C4-2B (cell line): ENCODE measurements around the gene SND1.

Source experiments
- ZFX ChIP-seq: fragments of 450-650 bp; IDR thresholded peaks from 2 replicates; pipeline ENCODE4 v1.6.1; 2017
- TF ChIP-seq, protein P1 (sequence below): fragments of 450-650 bp; conservative IDR thresholded peaks from 2 replicates; pipeline ENCODE4 v1.5.1; 2017; ENCODE audit warnings: mild to moderate bottlenecking

DNA sequence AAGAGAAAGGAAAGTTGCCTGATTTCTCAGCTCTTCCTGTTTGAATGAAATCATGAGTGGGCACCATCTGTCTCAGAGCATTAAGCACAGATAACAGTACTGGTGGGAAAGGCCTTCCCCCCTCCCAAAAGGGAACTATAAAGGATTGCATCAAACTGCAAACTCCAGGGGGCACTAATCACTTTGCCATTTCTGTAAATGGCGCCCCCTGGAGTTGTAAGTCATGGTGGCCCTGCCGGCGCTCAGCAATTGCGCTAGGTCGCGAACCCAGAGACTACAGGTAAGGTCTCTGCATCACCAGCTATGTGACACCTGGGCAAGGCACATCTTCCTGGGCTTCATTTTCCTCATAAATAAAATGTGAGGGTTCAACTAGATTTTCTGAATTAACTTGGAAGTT lies 368.2 kb downstream of the SND1 start:
- TF ChIP-seq, protein P1, sequence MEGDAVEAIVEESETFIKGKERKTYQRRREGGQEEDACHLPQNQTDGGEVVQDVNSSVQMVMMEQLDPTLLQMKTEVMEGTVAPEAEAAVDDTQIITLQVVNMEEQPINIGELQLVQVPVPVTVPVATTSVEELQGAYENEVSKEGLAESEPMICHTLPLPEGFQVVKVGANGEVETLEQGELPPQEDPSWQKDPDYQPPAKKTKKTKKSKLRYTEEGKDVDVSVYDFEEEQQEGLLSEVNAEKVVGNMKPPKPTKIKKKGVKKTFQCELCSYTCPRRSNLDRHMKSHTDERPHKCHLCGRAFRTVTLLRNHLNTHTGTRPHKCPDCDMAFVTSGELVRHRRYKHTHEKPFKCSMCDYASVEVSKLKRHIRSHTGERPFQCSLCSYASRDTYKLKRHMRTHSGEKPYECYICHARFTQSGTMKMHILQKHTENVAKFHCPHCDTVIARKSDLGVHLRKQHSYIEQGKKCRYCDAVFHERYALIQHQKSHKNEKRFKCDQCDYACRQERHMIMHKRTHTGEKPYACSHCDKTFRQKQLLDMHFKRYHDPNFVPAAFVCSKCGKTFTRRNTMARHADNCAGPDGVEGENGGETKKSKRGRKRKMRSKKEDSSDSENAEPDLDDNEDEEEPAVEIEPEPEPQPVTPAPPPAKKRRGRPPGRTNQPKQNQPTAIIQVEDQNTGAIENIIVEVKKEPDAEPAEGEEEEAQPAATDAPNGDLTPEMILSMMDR: no peak; the same call in 1 of the 2 replicates
- no peak for TF ChIP-seq ZFX
